Amniotic stem cell (primary cell): ENCODE results near the gene PRC1.

ENCODE experiments used
- DNase-seq: peaks from one replicate; lab custom pipeline; 2025; lab: John Stamatoyannopoulos, UW

Gene PRC1

GRCh38 chr15:90989040-90989768 is 5.1 kb downstream of the PRC1 start:
- no peak for DNase-seq

GRCh38 chr15:90988296-90988695 is 6.0 kb downstream of the PRC1 start:
- DNase-seq = no peak

GRCh38 chr15:90987561-90988141 is 6.7 kb downstream of the PRC1 start:
- DNase-seq = no peak

- no peak for DNase-seq
Measured at GRCh38 chr15:90986790-90987507, 7.4 kb downstream of the PRC1 start.

GRCh38 chr15:90982135-90982534 is 12.2 kb downstream of the PRC1 start:
- no peak for DNase-seq

GRCh38 chr15:90981681-90982080 is 12.7 kb downstream of the PRC1 start:
- no peak for DNase-seq

DNA sequence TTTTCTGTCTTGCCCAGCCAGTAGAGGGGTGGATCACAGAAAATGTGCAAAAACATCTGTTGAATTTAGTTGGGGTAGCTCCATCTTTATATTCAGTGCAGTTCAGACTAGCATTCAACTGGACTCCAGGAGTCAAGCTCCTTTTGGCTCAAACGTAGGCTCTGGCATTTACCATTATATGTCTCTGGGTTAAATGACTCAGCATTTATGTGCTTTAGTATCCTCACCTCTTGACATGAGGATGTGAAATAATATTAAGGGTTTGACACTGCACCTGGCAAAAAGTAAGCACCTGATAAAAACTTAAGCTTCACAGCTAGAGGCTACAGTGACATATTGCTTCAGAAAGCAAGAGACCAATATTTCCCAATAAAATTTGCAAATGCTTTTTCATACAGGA is 14.8 kb downstream of the PRC1 start:
- DNase-seq = no peak

DNA sequence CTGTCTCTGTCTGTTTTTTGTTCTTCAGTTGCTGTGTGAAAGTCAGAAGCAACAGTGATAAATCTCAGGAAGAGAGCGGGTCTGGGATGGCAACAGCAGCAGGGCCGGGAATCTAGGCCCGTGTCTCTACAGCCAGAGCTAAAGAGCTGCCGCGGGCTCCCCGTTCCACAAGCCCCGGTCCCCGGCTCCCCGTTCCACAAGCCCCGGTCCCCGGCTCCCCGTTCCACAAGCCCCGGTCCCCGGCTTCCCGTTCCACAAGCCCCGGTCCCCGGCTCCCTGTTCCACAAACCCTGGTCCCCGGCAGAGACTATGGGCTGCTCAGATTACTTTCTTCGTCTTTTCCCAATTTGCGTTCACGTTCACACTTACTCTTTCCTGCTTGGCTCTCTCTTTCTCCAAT is 20.1 kb downstream of the PRC1 start:
- DNase-seq = no peak

- DNase-seq = no peak
Measured at GRCh38 chr15:90972133-90972532, 22.2 kb downstream of the PRC1 start.

GRCh38 chr15:90970274-90970673 is 24.1 kb downstream of the PRC1 start:
- no peak for DNase-seq

- no peak for DNase-seq
Measured at GRCh38 chr15:90968434-90968833, 25.9 kb downstream of the PRC1 start.

GRCh38 chr15:90967206-90967605 is 27.1 kb downstream of the PRC1 start:
- no peak for DNase-seq

- no peak for DNase-seq
Measured at GRCh38 chr15:90966262-90966661, 28.1 kb downstream of the PRC1 start.

DNA sequence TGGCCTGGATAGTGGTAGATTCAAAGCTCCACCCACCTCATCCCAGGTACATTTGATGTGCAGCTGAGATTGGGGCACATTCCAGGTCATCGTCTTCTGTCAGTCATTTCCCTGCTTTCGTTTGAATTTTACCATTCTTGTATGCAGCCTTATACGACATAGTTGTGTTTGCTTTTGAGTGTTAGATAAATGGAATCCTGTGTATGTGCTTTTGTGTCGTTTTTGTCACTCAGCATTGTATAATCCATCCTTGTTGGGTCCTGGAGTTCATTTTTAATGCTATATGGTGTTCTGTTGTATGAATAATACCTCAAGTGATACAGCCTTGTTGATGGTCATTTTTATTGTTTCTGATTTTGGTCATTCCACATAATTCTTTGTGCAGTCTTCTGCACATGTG is 32.3 kb downstream of the PRC1 start:
- DNase-seq = no peak

- no peak for DNase-seq
Measured at GRCh38 chr15:90960298-90961091, 33.8 kb downstream of the PRC1 start.

GRCh38 chr15:90959894-90960293 is 34.4 kb downstream of the PRC1 start:
- DNase-seq = no peak

GRCh38 chr15:90959028-90959595 is 35.2 kb downstream of the PRC1 start:
- DNase-seq = no peak

DNA sequence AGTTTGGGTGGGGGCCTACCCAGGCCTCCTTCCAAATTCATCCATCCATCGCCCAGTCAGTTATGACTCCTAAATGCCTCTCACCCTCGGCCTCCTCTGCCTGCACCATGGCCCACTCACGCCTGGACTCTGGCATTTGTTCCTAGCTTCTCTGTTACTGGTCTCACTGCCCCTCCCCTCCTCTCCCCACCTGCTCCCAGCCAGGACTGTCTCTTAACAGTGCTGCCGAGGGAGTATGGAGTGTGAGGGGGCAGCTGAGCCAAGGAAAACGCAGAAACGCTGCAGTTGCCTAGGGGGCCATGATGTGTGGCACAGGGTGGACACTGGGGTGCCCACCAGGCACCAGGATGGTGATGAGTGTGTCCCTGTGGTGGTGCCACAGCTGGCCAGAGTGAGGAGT is 36.5 kb downstream of the PRC1 start:
- DNase-seq = no peak

- DNase-seq = peak; percentile 3
Measured at GRCh38 chr15:90957031-90957790, 37.1 kb downstream of the PRC1 start.

DNA sequence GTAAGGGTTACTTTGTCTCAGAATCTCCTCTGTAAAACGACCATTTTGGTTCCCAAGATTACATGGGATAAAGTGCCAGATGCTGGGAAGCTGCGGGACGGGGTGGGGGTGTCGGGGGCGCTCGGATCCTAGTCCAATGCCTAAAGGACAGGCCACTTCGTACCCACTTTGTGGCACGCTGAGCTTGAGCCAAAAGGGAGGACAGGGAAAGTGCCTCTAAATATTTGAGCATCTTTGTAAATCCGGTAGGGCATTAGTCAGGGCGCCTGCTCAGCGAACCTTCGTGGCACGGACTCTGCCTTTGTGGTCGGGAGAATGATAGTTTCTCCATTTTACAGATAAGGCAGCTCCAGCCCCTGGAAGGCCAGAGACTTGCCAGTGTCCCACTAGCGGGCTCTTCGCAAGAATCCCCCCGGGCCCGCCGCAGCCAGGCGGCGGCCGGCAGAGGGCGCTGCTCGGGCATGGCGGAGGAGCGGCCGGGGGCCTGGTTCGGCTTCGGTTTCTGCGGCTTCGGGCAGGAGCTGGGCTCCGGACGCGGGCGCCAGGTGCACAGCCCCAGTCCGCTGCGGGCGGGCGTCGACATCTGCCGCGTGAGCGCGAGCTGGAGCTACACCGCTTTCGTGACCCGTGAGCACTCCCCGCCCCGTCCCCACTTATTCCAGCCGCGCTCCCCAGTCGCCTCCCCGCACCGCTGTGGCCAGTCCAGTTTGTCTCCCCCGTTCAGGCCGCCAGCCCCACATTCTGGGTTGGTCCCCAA is 37.9 kb downstream of the PRC1 start:
- peak; percentile 9 for DNase-seq
